SK-N-SH treated with all-trans-retinoic acid at 6 μM for 48 hours (cell line): ENCODE measurements around the gene JADE3.

Source experiments
- ATAC-seq: fragments of 200-7000 bp; cut with Tn5 transposase; 3 replicates; pipeline ENCODE4 v1.9.1; 2020; ENCODE audit warnings: mild to moderate bottlenecking, moderate library complexity
- ARNTL ChIP-seq: fragments of 450-650 bp; formaldehyde crosslinking; IDR thresholded peaks from 2 replicates; pipeline ENCODE4 v1.5.0; 2020; ENCODE audit warnings: low read depth, mild to moderate bottlenecking, moderate library complexity, borderline replicate concordance
- BACH2 ChIP-seq: fragments of 250-450 bp; sonication (Bioruptor Pico); IDR thresholded peaks from 2 replicates; pipeline ENCODE4 v1.9.0; 2021; ENCODE audit warnings: mild to moderate bottlenecking, borderline replicate concordance
- CSDC2 ChIP-seq: fragments of 250-450 bp; sonication (Bioruptor Pico); IDR thresholded peaks from 2 replicates; pipeline ENCODE4 v1.5.0; 2020; ENCODE audit warnings: mild to moderate bottlenecking, moderate library complexity
- GLIS3 ChIP-seq: fragments of 250-450 bp; sonication (Bioruptor Pico); IDR thresholded peaks from 2 replicates; pipeline ENCODE4 v1.5.0; 2020; ENCODE audit warnings: mild to moderate bottlenecking, moderate library complexity
- ISL1 ChIP-seq: fragments of 250-450 bp; sonication (Bioruptor Pico); IDR thresholded peaks from 2 replicates; pipeline ENCODE4 v2.1.2; 2022; ENCODE audit warnings: mild to moderate bottlenecking, moderate library complexity
- OSR1 ChIP-seq: fragments of 250-450 bp; sonication (Bioruptor Pico); IDR thresholded peaks from 2 replicates; pipeline ENCODE4 v1.8.0; 2022; ENCODE audit warnings: moderate library complexity, mild to moderate bottlenecking, inconsistent platforms
- PPARA ChIP-seq: fragments of 250-450 bp; sonication (Bioruptor Pico); IDR thresholded peaks from 2 replicates; pipeline ENCODE4 v1.5.0; 2020; ENCODE audit warnings: mild to moderate bottlenecking, borderline replicate concordance
- RARB ChIP-seq: fragments of 250-450 bp; sonication (Bioruptor Pico); IDR thresholded peaks from 2 replicates; pipeline ENCODE4 v1.8.0; 2021; ENCODE audit warnings: mild to moderate bottlenecking, moderate library complexity
- SNAI2 ChIP-seq: fragments of 250-450 bp; sonication (Bioruptor Pico); IDR thresholded peaks from 2 replicates; pipeline ENCODE4 v1.5.0; 2020; ENCODE audit warnings: mild to moderate bottlenecking, moderate library complexity
- TCF4 ChIP-seq: fragments of 250-450 bp; sonication (Bioruptor Pico); IDR thresholded peaks from 2 replicates; pipeline ENCODE4 v1.8.0; 2021; ENCODE audit warnings: mild to moderate bottlenecking, moderate library complexity, borderline replicate concordance
- TOX ChIP-seq: fragments of 250-450 bp; sonication (Bioruptor Pico); IDR thresholded peaks from 2 replicates; pipeline ENCODE4 v1.8.0; 2021; ENCODE audit warnings: mild to moderate bottlenecking, moderate library complexity, borderline replicate concordance
- ZC3H10 ChIP-seq: fragments of 250-450 bp; sonication (Bioruptor Pico); IDR thresholded peaks from 2 replicates; pipeline ENCODE4 v1.5.1; 2021; ENCODE audit warnings: mild to moderate bottlenecking, moderate library complexity
- ZFP3 ChIP-seq: fragments of 250-450 bp; sonication (Bioruptor Pico); IDR thresholded peaks from 2 replicates; pipeline ENCODE4 v1.5.0; 2020; ENCODE audit warnings: mild to moderate bottlenecking, moderate library complexity
- ZFP30 ChIP-seq: fragments of 450-650 bp; formaldehyde crosslinking; IDR thresholded peaks from 2 replicates; pipeline ENCODE4 v1.5.0; 2022; ENCODE audit warnings: mild to moderate bottlenecking, moderate library complexity
- ZNF565 ChIP-seq: fragments of 450-650 bp; formaldehyde crosslinking; conservative IDR thresholded peaks from 2 replicates; pipeline ENCODE4 v1.5.0; 2020; ENCODE audit warnings: low read depth, mild to moderate bottlenecking, moderate library complexity
- ZNF70 ChIP-seq: fragments of 450-650 bp; formaldehyde crosslinking; IDR thresholded peaks from 2 replicates; pipeline ENCODE4 v1.5.0; 2020; ENCODE audit warnings: mild to moderate bottlenecking, moderate library complexity
- ZNF8 ChIP-seq: fragments of 450-650 bp; formaldehyde crosslinking; IDR thresholded peaks from 2 replicates; pipeline ENCODE4 v1.5.0; 2020; ENCODE audit warnings: mild to moderate bottlenecking, moderate library complexity
- TF ChIP-seq, protein P1 (sequence below): fragments of 250-450 bp; sonication (Bioruptor Pico); IDR thresholded peaks from 2 replicates; pipeline ENCODE4 v1.5.1; 2020; ENCODE audit warnings: low read depth, mild to moderate bottlenecking, moderate library complexity
- TF ChIP-seq, protein P2 (sequence below): fragments of 250-450 bp; sonication (Bioruptor Pico); IDR thresholded peaks from 2 replicates; pipeline ENCODE4 v1.5.0; 2020; ENCODE audit warnings: mild to moderate bottlenecking, moderate library complexity
- TF ChIP-seq, protein P3 (sequence below): fragments of 250-450 bp; sonication (Bioruptor Pico); IDR thresholded peaks from 2 replicates; pipeline ENCODE4 v1.8.0; 2020; ENCODE audit warnings: mild to moderate bottlenecking, moderate library complexity, borderline replicate concordance
- TF ChIP-seq, protein P4 (sequence below): fragments of 250-450 bp; sonication (Bioruptor Pico); IDR thresholded peaks from 2 replicates; pipeline ENCODE4 v1.8.0; 2021; ENCODE audit warnings: low read depth, mild to moderate bottlenecking, moderate library complexity, borderline replicate concordance

JADE3 gene

DNA sequence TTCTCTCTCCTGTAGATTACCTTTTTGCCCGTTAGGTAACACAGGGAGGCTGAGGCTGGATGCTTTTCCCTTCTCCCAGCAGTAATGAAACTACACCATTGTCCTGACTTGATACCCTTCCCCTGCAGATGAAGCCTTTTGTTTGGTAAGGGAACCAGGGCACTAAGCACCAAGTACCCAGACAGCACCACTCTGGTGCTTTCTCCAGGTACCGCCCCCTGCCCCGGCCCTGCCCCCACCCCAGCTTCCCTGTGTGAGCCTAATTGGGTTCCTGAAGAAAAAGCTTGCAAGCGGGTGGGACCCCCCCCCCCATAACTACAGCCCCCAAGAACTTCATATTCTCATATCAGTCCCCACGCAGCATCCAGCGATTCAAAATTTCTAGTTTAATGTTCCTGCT, 79.8 kb downstream of the JADE3 start:
- TF ChIP-seq, protein P1, sequence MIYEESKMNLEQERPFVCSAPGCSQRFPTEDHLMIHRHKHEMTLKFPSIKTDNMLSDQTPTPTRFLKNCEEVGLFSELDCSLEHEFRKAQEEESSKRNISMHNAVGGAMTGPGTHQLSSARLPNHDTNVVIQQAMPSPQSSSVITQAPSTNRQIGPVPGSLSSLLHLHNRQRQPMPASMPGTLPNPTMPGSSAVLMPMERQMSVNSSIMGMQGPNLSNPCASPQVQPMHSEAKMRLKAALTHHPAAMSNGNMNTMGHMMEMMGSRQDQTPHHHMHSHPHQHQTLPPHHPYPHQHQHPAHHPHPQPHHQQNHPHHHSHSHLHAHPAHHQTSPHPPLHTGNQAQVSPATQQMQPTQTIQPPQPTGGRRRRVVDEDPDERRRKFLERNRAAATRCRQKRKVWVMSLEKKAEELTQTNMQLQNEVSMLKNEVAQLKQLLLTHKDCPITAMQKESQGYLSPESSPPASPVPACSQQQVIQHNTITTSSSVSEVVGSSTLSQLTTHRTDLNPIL (CRISPR knock-in tag) = no peak
- TF ChIP-seq RARB (no peak), PPARA (no peak), CSDC2 (no peak), ZNF70 (CRISPR knock-in tag) (no peak), TCF4 (CRISPR knock-in tag) (no peak), ZC3H10 (no peak), ZNF8 (no peak), SNAI2 (no peak), BACH2 (CRISPR knock-in tag) (no peak), OSR1 (CRISPR knock-in tag) (no peak), ZNF565 (CRISPR knock-in tag) (no peak), ARNTL (no peak), TOX (no peak), ZFP30 (CRISPR knock-in tag) (no peak)
- TF ChIP-seq, protein P2, sequence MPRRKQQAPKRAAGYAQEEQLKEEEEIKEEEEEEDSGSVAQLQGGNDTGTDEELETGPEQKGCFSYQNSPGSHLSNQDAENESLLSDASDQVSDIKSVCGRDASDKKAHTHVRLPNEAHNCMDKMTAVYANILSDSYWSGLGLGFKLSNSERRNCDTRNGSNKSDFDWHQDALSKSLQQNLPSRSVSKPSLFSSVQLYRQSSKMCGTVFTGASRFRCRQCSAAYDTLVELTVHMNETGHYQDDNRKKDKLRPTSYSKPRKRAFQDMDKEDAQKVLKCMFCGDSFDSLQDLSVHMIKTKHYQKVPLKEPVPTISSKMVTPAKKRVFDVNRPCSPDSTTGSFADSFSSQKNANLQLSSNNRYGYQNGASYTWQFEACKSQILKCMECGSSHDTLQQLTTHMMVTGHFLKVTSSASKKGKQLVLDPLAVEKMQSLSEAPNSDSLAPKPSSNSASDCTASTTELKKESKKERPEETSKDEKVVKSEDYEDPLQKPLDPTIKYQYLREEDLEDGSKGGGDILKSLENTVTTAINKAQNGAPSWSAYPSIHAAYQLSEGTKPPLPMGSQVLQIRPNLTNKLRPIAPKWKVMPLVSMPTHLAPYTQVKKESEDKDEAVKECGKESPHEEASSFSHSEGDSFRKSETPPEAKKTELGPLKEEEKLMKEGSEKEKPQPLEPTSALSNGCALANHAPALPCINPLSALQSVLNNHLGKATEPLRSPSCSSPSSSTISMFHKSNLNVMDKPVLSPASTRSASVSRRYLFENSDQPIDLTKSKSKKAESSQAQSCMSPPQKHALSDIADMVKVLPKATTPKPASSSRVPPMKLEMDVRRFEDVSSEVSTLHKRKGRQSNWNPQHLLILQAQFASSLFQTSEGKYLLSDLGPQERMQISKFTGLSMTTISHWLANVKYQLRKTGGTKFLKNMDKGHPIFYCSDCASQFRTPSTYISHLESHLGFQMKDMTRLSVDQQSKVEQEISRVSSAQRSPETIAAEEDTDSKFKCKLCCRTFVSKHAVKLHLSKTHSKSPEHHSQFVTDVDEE (CRISPR knock-in tag) = no peak
- TF ChIP-seq, protein P3, sequence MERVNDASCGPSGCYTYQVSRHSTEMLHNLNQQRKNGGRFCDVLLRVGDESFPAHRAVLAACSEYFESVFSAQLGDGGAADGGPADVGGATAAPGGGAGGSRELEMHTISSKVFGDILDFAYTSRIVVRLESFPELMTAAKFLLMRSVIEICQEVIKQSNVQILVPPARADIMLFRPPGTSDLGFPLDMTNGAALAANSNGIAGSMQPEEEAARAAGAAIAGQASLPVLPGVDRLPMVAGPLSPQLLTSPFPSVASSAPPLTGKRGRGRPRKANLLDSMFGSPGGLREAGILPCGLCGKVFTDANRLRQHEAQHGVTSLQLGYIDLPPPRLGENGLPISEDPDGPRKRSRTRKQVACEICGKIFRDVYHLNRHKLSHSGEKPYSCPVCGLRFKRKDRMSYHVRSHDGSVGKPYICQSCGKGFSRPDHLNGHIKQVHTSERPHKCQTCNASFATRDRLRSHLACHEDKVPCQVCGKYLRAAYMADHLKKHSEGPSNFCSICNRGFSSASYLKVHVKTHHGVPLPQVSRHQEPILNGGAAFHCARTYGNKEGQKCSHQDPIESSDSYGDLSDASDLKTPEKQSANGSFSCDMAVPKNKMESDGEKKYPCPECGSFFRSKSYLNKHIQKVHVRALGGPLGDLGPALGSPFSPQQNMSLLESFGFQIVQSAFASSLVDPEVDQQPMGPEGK (CRISPR knock-in tag) = no peak
- no peak for ATAC-seq

DNA sequence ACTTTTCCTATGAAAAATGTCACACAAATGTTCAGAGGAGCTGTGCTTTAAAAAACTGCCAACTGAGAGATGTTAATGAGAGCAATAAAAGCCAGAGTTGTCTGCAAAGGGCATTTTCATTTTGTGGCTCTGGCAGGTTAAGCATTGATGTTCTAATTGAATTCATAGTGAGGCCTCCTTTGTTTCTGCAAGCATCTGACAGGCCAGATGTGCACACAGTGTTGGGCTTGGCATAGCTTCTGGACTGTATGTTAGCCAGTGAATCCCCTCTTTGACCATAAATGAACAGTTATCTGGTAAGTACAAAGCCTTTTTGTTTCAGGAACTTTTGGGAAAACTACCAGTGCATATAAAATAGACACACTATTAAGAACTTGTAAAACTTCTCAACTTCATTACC, 81.9 kb downstream of the JADE3 start:
- TF ChIP-seq SNAI2 (no peak), ZNF8 (no peak), TCF4 (CRISPR knock-in tag) (peak; percentile 37; the same call in 1 of the 2 replicates), ISL1 (CRISPR knock-in tag) (no peak), RARB (no peak)
- TF ChIP-seq, all 23 proteins: peak for 1
- no peak for ATAC-seq

DNA sequence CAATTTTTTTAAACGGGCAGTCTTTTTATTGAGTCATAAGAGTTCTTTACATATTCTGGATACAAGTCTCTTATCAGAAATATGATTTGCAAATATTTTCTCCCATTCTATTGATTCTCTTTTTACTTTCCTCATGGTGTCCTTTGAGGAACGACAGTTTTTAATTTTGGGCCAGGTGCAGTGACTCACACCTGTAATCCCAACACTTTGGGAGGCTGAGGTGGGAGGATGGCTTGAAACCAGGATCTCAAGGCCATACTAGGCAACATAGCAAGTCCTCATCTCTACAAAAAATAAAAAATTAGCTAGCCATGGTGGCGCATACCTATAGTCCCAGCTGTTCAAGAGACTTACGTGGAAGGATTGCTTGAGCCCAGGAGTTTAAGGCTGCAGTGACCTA, 99.9 kb downstream of the JADE3 start:
- TF ChIP-seq, protein P3 (CRISPR knock-in tag) = no peak
- TF ChIP-seq ZFP30 (CRISPR knock-in tag) (no peak), GLIS3 (CRISPR knock-in tag) (no peak), ARNTL (no peak), RARB (no peak), OSR1 (CRISPR knock-in tag) (no peak), TOX (no peak), PPARA (no peak)
- TF ChIP-seq, protein P1 (CRISPR knock-in tag) = no peak
- no peak for ATAC-seq

DNA sequence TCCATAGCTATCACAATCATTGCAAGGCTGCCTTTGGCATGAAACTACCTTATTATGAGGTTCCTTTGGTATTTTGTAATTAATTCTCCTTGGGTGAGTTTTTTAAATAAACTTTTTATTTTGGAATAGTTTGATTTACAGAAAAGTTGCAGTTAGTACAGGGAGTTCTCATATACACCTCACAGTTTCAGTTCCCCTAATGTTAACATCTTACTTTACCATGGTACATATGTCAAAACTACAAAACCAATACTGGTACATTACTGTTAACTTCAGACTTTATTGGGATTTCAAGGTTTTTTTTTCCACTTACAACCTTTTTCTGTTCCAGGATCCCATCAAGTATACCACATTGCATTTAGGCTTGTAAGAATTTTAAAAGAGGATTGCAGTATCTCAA, 114.0 kb downstream of the JADE3 start:
- ATAC-seq = no peak
- TF ChIP-seq ZNF8 (no peak), ZFP30 (CRISPR knock-in tag) (no peak), ZNF565 (CRISPR knock-in tag) (no peak), TOX (no peak), RARB (no peak), BACH2 (CRISPR knock-in tag) (no peak), SNAI2 (no peak), ISL1 (CRISPR knock-in tag) (no peak), ZFP3 (CRISPR knock-in tag) (no peak), CSDC2 (no peak), ZNF70 (CRISPR knock-in tag) (no peak)
- TF ChIP-seq, protein P4, sequence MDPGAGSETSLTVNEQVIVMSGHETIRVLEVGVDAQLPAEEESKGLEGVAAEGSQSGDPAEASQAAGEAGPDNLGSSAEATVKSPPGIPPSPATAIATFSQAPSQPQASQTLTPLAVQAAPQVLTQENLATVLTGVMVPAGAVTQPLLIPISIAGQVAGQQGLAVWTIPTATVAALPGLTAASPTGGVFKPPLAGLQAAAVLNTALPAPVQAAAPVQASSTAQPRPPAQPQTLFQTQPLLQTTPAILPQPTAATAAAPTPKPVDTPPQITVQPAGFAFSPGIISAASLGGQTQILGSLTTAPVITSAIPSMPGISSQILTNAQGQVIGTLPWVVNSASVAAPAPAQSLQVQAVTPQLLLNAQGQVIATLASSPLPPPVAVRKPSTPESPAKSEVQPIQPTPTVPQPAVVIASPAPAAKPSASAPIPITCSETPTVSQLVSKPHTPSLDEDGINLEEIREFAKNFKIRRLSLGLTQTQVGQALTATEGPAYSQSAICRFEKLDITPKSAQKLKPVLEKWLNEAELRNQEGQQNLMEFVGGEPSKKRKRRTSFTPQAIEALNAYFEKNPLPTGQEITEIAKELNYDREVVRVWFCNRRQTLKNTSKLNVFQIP (CRISPR knock-in tag) = no peak
- TF ChIP-seq, protein P1 (CRISPR knock-in tag) = no peak
